Naive thymus-derived CD8-positive, alpha-beta T cell (primary cell): Measurements from ENCODE around the gene BCAR3. TPM values are rescaled to one million over a fixed set of nuclear protein-coding genes. Genes with fewer than 3 reads are reported as not detected.
A peak's percentile ranks its signal among the peaks of the same experiment; 100 is the strongest.

Experiments used
- ATAC-seq, 2 donors: fragments of 150-1000 bp; cut with Tn5 transposase in 1 of 2; sonication (Bioruptor Pico), chemical (Tn5 transposase) in 1 of 2; 1 replicate in 1 of 2; 2 replicates in 1 of 2; pipeline ENCODE4 v1.10.0; 2021; ENCODE audit warnings: mild to moderate bottlenecking in 2 of 2, moderate library complexity in 2 of 2
- POLR2A ChIA-PET: fragments of 350-600 bp; sonication (Branson Sonifier 250); formaldehyde crosslinking; loops from one replicate; lab custom pipeline; 2021; ENCODE audit warnings: antibody characterized with exemption; lab: Charles Lee
- DNase-seq, 10 donors: peaks; one replicate each; pipeline versions ENCODE4 v3.0.0 to v3.0.0-alpha.2; 2020 to 2022
- H3K27ac Mint-ChIP-seq, 10 donors: one replicate each; pipeline ENCODE4 v1.8.0; 2020 to 2022; ENCODE audit warnings: mild to moderate bottlenecking in 10 of 10, mixed read lengths in 10 of 10, moderate library complexity in 4 of 10, inconsistent platforms in 1 of 10
- H3K27me3 Mint-ChIP-seq, 5 donors: one replicate each; pipeline ENCODE4 v1.8.0; 2021 to 2022; ENCODE audit warnings: mixed read lengths in 5 of 5
- H3K36me3 Mint-ChIP-seq, 3 donors: one replicate each; pipeline ENCODE4 v1.8.0; 2020 to 2022; ENCODE audit warnings: mixed read lengths in 3 of 3, mild to moderate bottlenecking in 2 of 3, inconsistent platforms in 1 of 3
- H3K4me1 Mint-ChIP-seq, 4 donors: one replicate each; pipeline ENCODE4 v1.8.0; 2021 to 2022; ENCODE audit warnings: mixed read lengths in 4 of 4
- H3K4me3 Mint-ChIP-seq, 10 donors: one replicate each; pipeline ENCODE4 v1.8.0; 2020 to 2022; ENCODE audit warnings: mild to moderate bottlenecking in 10 of 10, mixed read lengths in 10 of 10, moderate library complexity in 6 of 10, inconsistent platforms in 1 of 10
- H3K9me3 Mint-ChIP-seq, 9 donors: one replicate each; pipeline ENCODE4 v1.8.0; 2020 to 2022; ENCODE audit warnings: mixed read lengths in 9 of 9, mild to moderate bottlenecking in 3 of 9, inconsistent platforms in 1 of 9, moderate library complexity in 1 of 9
- polyA plus RNA-seq, 3 donors: library from polyadenylated mRNA; unstranded; fragments of 300-500 nt; fragmentation: Illumina TruSeq; gene quantifications; one replicate each; pipeline ENCODE4 v1.2.3, GENCODE V29; 2021
- total RNA-seq, 8 experiments: library from RNA in 2 of 8; stranded (reverse) in 2 of 8; gene quantifications; one replicate each; pipeline ENCODE4 v1.2.3 and lab custom pipeline; 2021 to 2026

BCAR3 gene
- total and polyA plus RNA-seq, 5 experiments from 2014 or later: 0.28 to 1.3 (median 0.66) TPM

GRCh38 chr1:93631626-93632365 is 49.8 kb downstream of the BCAR3 start:
- Mint-ChIP-seq H3K27ac (peak overlapping the region in 1 of 10 donors; percentile 15), H3K36me3 (no peaks in the 10 kb centered on the region), H3K27me3 (no peaks in the 10 kb centered on the region), H3K4me3 (no peak overlapping the region), H3K4me1 (no peaks in the 10 kb centered on the region), H3K9me3 (no peaks in the 10 kb centered on the region)
- POLR2A ChIA-PET: no interaction called here
- no peak for DNase-seq
- ATAC-seq: no peak

- H3K27me3 Mint-ChIP-seq: no peaks in the 10 kb centered on the region
- H3K4me3 Mint-ChIP-seq: no peak overlapping the region
- no peaks in the 10 kb centered on the region for H3K4me1 Mint-ChIP-seq
- POLR2A ChIA-PET: interaction anchor here (1.2 to 2.0 kb wide), 2 partner anchors 216 to 217 kb away, joined by 3 to 4 read pairs; no protein-coding TSS in a partner anchor
- no peaks in the 10 kb centered on the region for H3K36me3 Mint-ChIP-seq
- no peak overlapping the region for H3K27ac Mint-ChIP-seq
- ATAC-seq: no peak
- no peaks in the 10 kb centered on the region for H3K9me3 Mint-ChIP-seq
- DNase-seq: no peak
Observed at GRCh38 chr1:93630168-93630567, 51.5 kb downstream of the BCAR3 start.

GRCh38 chr1:93629101-93630059 is 52.3 kb downstream of the BCAR3 start:
- H3K4me3 Mint-ChIP-seq: no peak overlapping the region
- no peaks in the 10 kb centered on the region for H3K9me3 Mint-ChIP-seq
- no peaks in the 10 kb centered on the region for H3K36me3 Mint-ChIP-seq
- H3K27ac Mint-ChIP-seq: peak overlapping the region in 2 of 10 donors; percentile 27 to 45
- H3K4me1 Mint-ChIP-seq: no peaks in the 10 kb centered on the region
- ATAC-seq (peak; percentile 61 to 81), DNase-seq (peak in 9 of 10 donors; percentile 17 to 68 (median 47))
- POLR2A ChIA-PET: interaction anchor here (0.6 to 2.0 kb wide), 2 partner anchors 217 to 1634 kb away, joined by 3 to 4 read pairs; no protein-coding TSS in a partner anchor
- H3K27me3 Mint-ChIP-seq: no peaks in the 10 kb centered on the region

- POLR2A ChIA-PET: interaction anchor here (2.0 kb wide), 1 partner anchor 217 kb away, joined by 4 read pairs; no protein-coding TSS in a partner anchor
Observed at GRCh38 chr1:93628681-93629080, 53.0 kb downstream of the BCAR3 start.

GRCh38 chr1:93625582-93626327 is 55.9 kb downstream of the BCAR3 start:
- DNase-seq: no peak

More at GRCh38 chr1:93628681-93629080, 53.0 kb downstream of the BCAR3 start:
- Mint-ChIP-seq H3K36me3 (no peaks in the 10 kb centered on the region), H3K4me1 (no peaks in the 10 kb centered on the region), H3K27ac (no peak overlapping the region), H3K9me3 (no peaks in the 10 kb centered on the region), H3K27me3 (no peaks in the 10 kb centered on the region), H3K4me3 (no peak overlapping the region)
- DNase-seq: no peak
- ATAC-seq: no peak

GRCh38 chr1:93623875-93624274 is 57.8 kb downstream of the BCAR3 start:
- no peak overlapping the region for H3K4me3 Mint-ChIP-seq
- ATAC-seq (no peak), DNase-seq (no peak)
- no peak overlapping the region for H3K27ac Mint-ChIP-seq
- POLR2A ChIA-PET: no interaction called here
- H3K4me1 Mint-ChIP-seq: no peaks in the 10 kb centered on the region
- no peaks in the 10 kb centered on the region for H3K36me3 Mint-ChIP-seq
- H3K9me3 Mint-ChIP-seq: no peaks in the 10 kb centered on the region
- H3K27me3 Mint-ChIP-seq: no peaks in the 10 kb centered on the region

More at GRCh38 chr1:93625582-93626327, 55.9 kb downstream of the BCAR3 start:
- H3K27ac Mint-ChIP-seq: no peak overlapping the region
- no peak for ATAC-seq
- H3K4me1 Mint-ChIP-seq: no peaks in the 10 kb centered on the region
- H3K27me3 Mint-ChIP-seq: no peaks in the 10 kb centered on the region
- no peak overlapping the region for H3K4me3 Mint-ChIP-seq
- H3K36me3 Mint-ChIP-seq: no peaks in the 10 kb centered on the region
- H3K9me3 Mint-ChIP-seq: no peaks in the 10 kb centered on the region
- POLR2A ChIA-PET: no interaction called here

- Mint-ChIP-seq H3K27me3 (no peaks in the 10 kb centered on the region), H3K36me3 (no peaks in the 10 kb centered on the region), H3K4me3 (no peak overlapping the region), H3K4me1 (no peaks in the 10 kb centered on the region), H3K9me3 (no peaks in the 10 kb centered on the region), H3K27ac (no peak overlapping the region)
- POLR2A ChIA-PET: no interaction called here
- DNase-seq: no peak
- ATAC-seq: no peak
Observed at GRCh38 chr1:93623436-93623835, 58.2 kb downstream of the BCAR3 start.

- Mint-ChIP-seq H3K4me3 (no peak overlapping the region), H3K4me1 (no peaks in the 10 kb centered on the region), H3K9me3 (no peaks in the 10 kb centered on the region), H3K27me3 (no peaks in the 10 kb centered on the region), H3K36me3 (no peaks in the 10 kb centered on the region), H3K27ac (no peak overlapping the region)
- no peak for ATAC-seq
- DNase-seq: peak in 1 of 10 donors; percentile 19
- POLR2A ChIA-PET: no interaction called here
Observed at GRCh38 chr1:93621246-93621645, 60.4 kb downstream of the BCAR3 start.

- POLR2A ChIA-PET: no interaction called here
- ATAC-seq (no peak), DNase-seq (no peak)
- no peak overlapping the region for H3K27ac Mint-ChIP-seq
- no peaks in the 10 kb centered on the region for H3K9me3 Mint-ChIP-seq
- no peaks in the 10 kb centered on the region for H3K36me3 Mint-ChIP-seq
- H3K27me3 Mint-ChIP-seq: no peaks in the 10 kb centered on the region
- peaks cover 0 to 3% (median 0%) of the 10 kb centered on the region in 4 donors for H3K4me1 Mint-ChIP-seq
- no peak overlapping the region for H3K4me3 Mint-ChIP-seq
Observed at GRCh38 chr1:93620841-93621210, 60.8 kb downstream of the BCAR3 start.

GRCh38 chr1:93620172-93620840 is 61.3 kb downstream of the BCAR3 start:
- POLR2A ChIA-PET: no interaction called here
- Mint-ChIP-seq H3K27ac (peak overlapping the region in 1 of 10 donors; percentile 31), H3K27me3 (no peaks in the 10 kb centered on the region), H3K36me3 (no peaks in the 10 kb centered on the region), H3K4me3 (no peak overlapping the region), H3K9me3 (no peaks in the 10 kb centered on the region), H3K4me1 (peaks cover 0 to 9% (median 1%) of the 10 kb centered on the region in 4 donors)
- no peak for ATAC-seq
- DNase-seq: no peak

GRCh38 chr1:93619507-93620171 is 62.0 kb downstream of the BCAR3 start:
- no peaks in the 10 kb centered on the region for H3K9me3 Mint-ChIP-seq
- ATAC-seq (no peak), DNase-seq (peak in 1 of 10 donors; percentile 21)
- H3K4me1 Mint-ChIP-seq: peaks cover 0 to 13% (median 2%) of the 10 kb centered on the region in 4 donors
- no peaks in the 10 kb centered on the region for H3K27me3 Mint-ChIP-seq
- no peaks in the 10 kb centered on the region for H3K36me3 Mint-ChIP-seq
- H3K4me3 Mint-ChIP-seq: no peak overlapping the region
- H3K27ac Mint-ChIP-seq: peak overlapping the region in 3 of 10 donors; percentile 19 to 31 (median 30)
- POLR2A ChIA-PET: no interaction called here
